Measurements from ENCODE around the gene HPSE2. TPM values are rescaled to one million over a fixed set of nuclear protein-coding genes. Genes with fewer than 3 reads are reported as not detected.

The HPSE2 gene
- total and polyA plus RNA-seq, 2 of the 13 experiments (the other 11 are each of a cell fraction or from before 2014, with no cell fraction given): 0.01 TPM; not detected in 1

- no peak for TF ChIP-seq TFE3 (CRISPR knock-in tag; IDR thresholded peaks at IDR 0.05)
- no peak for TF ChIP-seq POGK (CRISPR knock-in tag; conservative IDR thresholded peaks at IDR 0.05)
- TF ChIP-seq HNRNPL (IDR thresholded peaks at IDR 0.05; ENCODE audit: low read depth, low read length): no peak
- no peak for TF ChIP-seq MYC (CRISPR knock-in tag; IDR thresholded peaks at IDR 0.05; ENCODE audit: borderline replicate concordance)
- TF ChIP-seq MTF1 (CRISPR knock-in tag; IDR thresholded peaks at IDR 0.05): no peak
- TF ChIP-seq SPEN (CRISPR knock-in tag; IDR thresholded peaks at IDR 0.05; ENCODE audit: low read depth): no peak
- TF ChIP-seq ETV6 (CRISPR knock-in tag; conservative IDR thresholded peaks at IDR 0.05): no peak
- peak; percentile 44; the same call in 1 of the 2 replicates for TF ChIP-seq FOXA1 (IDR thresholded peaks at IDR 0.05)
- TF ChIP-seq FOXA1 (CRISPR knock-in tag; IDR thresholded peaks at IDR 0.05): no peak
- TF ChIP-seq TFDP2 (CRISPR knock-in tag; IDR thresholded peaks at IDR 0.05): no peak
- TF ChIP-seq FOXA3 (CRISPR knock-in tag; IDR thresholded peaks at IDR 0.05): peak; percentile 62
- TF ChIP-seq ARID5B (CRISPR knock-in tag; IDR thresholded peaks at IDR 0.05): peak; percentile 61; the same call in 1 of the 2 replicates
- peak; percentile 53; the same call in 1 of the 2 replicates for TF ChIP-seq GATAD2A (CRISPR knock-in tag; IDR thresholded peaks at IDR 0.05)
- no peak for TF ChIP-seq BRCA1 (CRISPR knock-in tag; IDR thresholded peaks at IDR 0.05)
- no peak for TF ChIP-seq ZNF616 (CRISPR knock-in tag; IDR thresholded peaks at IDR 0.05; ENCODE audit: low read depth)
- TF ChIP-seq CREBL2 (CRISPR knock-in tag; IDR thresholded peaks at IDR 0.05; ENCODE audit: borderline replicate concordance): no peak
- no peak for TF ChIP-seq ZSCAN29 (CRISPR knock-in tag; conservative IDR thresholded peaks at IDR 0.05)
- no peak for TF ChIP-seq NR2F1 (CRISPR knock-in tag; IDR thresholded peaks at IDR 0.05)
- no peak for TF ChIP-seq CTCF (CRISPR knock-in tag; IDR thresholded peaks at IDR 0.05)
Observed at GRCh38 chr10:98684019-98684899, 551.4 kb downstream of the HPSE2 start (continued).
